Smooth muscle cell of the brain vasculature (primary cell): ENCODE data around the gene SCFD2.

ENCODE experiments used
- DNase-seq: peaks from one replicate; pipeline ENCODE4 v3.0.0-alpha.2; 2012; ENCODE audit warnings: low read depth, low spot score

Gene SCFD2

GRCh38 chr4:52931243-52931642 is 434.6 kb downstream of the SCFD2 start:
- peak; percentile 75 for DNase-seq

DNA sequence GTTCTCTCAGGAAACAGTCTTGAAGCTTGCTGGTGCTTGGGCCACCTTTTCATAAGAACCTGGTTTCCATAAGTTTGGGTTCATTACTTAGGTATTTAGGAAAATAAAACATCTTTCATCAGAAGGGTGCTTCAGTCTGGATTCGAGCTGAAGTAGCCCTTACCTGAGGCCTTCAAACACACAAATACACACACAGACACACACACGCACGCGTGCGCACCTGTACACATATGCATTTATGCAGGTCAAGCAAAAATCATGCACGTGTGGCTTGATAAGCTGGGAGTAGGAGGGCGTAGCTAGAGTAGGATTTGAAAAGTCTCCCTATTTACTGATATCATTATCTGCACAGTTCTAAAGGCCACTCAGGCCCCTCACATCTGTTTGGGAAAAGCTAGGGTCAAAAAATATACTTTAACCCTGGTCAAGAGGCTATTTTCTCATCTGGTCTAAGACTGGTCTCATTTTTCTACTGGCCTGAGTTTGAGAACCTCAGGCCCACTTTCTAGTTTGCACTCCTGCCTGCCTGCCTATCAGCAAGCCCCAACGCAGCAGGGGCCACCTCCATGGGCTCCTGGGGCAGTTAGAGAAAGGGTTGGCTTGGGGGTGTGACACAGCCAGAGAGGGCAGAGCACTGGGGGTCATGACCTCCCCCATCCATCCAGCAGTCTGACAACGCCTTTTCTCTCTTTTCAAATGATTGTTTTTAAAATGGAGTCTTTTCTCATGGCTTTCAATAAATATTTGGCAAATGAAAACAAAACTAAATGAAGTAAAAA is 439.5 kb downstream of the SCFD2 start:
- no peak for DNase-seq

DNA sequence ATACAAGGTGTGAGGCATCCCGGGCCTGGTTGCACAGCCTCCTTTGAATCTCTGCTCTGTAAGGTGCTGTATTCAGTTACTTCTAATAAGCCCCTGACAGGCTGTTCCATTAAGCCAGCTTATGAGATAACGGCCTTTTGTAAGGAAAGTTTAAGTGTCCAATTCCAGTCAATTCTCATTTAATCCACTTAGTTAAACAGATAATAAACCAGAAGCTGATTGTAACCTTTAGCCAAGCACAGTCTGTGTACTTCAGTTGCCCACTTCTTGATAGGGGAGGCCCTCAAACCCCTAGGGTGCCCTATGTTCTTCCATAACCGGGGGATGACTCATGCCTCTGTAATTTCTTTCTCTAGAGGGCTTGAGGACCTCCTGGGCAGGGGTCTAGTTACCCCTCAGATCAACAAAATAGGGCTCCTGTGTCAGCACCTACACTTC is 440.3 kb downstream of the SCFD2 start:
- DNase-seq: peak; percentile 41

- DNase-seq: no peak
These were observed 446.4 kb downstream of the SCFD2 start for GRCh38 chr4:52919461-52919860.

GRCh38 chr4:52917817-52918216 is 448.0 kb downstream of the SCFD2 start:
- DNase-seq: no peak

DNA sequence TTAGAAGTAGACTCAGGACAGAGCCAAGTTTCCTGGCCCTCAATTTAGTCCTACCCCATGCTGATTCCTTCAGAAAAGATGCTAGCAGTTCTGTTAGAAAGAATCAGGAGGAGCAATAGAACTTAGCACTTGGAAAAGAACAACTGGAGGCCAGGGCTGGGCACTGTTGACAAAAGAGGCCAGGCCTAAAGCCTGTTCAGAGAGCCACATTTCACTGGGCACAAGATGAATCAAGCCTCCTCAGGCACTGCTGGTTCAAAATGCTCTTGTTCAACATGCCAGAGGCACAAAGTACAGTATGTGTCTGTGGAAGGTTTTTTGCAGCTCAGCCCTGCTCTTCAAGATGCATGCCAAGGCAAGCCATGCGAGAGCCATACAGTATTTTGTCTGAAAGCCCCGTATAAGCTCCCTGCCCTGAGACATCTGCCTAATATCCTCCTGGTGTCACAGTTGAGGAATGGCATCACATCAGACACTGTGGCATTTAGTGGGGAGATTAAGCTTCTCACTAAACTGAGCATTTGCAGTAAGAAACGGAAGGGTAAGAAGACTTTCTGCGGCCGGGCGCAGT is 450.0 kb downstream of the SCFD2 start:
- no peak for DNase-seq

- DNase-seq: no peak
These were observed 450.7 kb downstream of the SCFD2 start for GRCh38 chr4:52915191-52915590.

DNA sequence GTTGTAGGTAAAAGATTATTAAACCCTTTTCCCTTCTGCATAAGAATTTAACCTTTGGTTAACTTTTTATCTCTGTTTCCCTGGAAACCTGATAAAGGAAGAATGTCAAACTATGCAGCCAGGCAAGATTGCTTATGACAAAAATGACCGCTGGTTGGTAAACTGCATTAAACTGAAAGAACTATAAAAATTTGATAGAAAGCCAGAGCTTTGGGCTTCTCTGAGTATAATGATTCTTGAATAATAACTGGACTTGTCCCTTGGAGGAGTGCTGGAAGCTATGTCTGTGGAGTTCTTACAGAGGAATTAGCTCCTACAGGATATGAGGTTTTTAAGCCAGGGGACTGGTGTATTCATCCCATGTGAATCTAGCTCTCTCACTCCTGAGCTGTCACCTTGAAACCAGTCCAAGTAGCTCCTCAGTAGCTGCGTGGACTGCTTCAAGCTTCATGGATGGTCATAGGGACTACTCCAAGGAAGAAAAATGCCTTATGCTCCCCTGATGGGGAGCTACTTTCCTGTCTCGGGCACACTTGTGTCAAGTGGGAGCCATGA is 451.7 kb downstream of the SCFD2 start:
- no peak for DNase-seq

GRCh38 chr4:52912608-52913007 is 453.3 kb downstream of the SCFD2 start:
- no peak for DNase-seq

DNA sequence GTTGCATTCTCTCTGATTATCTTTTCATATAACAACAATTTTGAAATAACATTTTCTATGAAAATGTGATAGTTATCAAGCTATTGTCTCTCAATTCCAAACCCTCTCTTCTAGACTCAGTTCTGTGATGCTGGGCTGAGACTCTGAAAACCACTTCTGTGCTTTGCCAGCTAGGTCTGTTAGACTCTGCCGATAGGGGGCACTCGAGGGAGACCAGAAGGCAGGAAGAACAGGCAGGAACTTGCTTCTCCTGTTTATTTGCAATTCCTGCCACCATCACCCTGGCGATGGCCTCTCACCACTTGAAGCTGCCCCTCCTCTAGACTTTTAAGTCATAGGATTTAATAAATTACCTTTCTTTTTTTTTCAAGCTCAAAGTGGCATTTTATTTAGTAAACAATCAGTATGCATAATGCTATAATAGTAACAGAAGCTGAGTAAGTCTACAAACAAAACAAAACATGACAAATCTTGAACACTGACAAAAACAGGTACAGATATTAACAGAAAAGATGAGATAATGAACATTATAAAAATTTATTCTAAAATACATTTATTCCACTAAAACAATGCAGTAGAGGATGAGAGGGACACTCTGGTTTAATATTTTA is 454.1 kb downstream of the SCFD2 start:
- peak; percentile 57 for DNase-seq

GRCh38 chr4:52910115-52910514 is 455.7 kb downstream of the SCFD2 start:
- DNase-seq: no peak

GRCh38 chr4:52907510-52907909 is 458.4 kb downstream of the SCFD2 start:
- no peak for DNase-seq

- no peak for DNase-seq
These were observed 461.4 kb downstream of the SCFD2 start for GRCh38 chr4:52904421-52904820.

- DNase-seq: no peak
These were observed 462.6 kb downstream of the SCFD2 start for GRCh38 chr4:52903273-52903672.

GRCh38 chr4:52894443-52894842 is 471.4 kb downstream of the SCFD2 start:
- no peak for DNase-seq

DNA sequence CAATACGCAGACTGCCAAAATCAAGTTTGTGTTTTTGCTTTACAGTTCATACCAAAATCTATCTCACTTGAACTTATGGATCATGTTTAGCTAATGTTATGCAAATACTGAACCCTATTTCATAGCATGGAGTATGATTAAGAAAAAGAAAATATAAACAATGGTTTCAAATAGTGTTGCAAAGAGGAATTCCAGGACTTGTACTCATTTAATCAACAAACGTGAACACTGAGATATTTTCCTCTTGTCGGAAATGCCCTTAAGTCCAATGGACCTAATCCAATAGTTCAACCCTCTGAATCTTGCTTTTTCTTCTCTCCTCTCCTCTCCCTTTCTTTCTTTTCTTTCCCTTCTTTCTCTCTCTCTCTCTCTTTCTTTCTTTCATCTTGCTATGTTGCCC is 473.0 kb downstream of the SCFD2 start:
- no peak for DNase-seq

GRCh38 chr4:52891743-52892142 is 474.1 kb downstream of the SCFD2 start:
- no peak for DNase-seq

- no peak for DNase-seq
These were observed 475.4 kb downstream of the SCFD2 start for GRCh38 chr4:52890521-52890791.

- no peak for DNase-seq
These were observed 475.9 kb downstream of the SCFD2 start for GRCh38 chr4:52889778-52890520.

DNA sequence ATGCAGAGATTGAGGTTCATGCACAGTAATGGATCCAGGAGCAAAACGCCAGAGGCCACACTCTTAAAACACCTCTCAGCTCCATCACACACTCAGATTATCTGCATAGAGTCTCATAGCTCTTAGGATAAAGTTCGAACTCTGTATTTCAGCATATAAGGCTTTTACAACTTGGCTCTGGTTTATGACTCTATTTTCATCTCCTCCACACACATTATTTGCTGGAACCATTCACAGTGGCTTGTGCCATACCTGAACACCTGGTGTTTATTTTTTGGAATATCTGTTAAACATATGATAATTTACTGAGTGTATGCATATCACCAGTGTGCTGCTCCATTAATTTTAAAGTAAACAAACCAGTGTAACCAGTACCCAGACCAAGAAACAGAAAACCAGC is 476.5 kb downstream of the SCFD2 start:
- DNase-seq: no peak

DNA sequence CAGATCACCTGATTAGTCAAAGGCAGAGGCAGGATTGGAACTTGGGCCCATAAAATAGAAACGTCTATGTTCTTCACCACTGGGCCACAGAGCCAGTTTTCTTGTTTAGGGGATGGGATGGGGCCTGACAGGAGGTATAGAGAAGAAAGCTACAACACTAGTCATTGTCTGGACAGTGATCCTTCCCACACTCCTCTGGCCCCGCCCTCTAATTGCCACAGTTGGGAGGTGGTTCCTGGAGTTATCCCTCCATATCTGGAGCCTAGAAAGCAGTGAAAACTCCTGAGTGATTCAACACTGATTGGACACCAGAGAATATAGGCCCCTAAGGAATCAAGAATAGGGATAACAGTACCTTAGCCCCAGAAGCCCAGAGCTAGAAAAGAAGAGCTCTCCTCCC is 480.9 kb downstream of the SCFD2 start:
- DNase-seq: no peak
